ENCODE data around the gene EPHB1. TPM values are rescaled to one million over a fixed set of nuclear protein-coding genes. Genes with fewer than 3 reads are reported as not detected.

The EPHB1 gene
- total RNA-seq, 4 donors from 2014 or later, result 0.82 to 2.2 (median 1.2) TPM

GRCh38 chr3:134751831-134752230 lies 43.2 kb upstream of the EPHB1 start:
- WGBS, 2 donors (ENCODE audit: low coverage in 1 of 2), result 79 to 80% methylated on average over 1 to 2 of the region's 2 CpGs
- intact Hi-C loops (cut with DNase I; ENCODE audit: low total_unique reads), result loop anchor here (10.0 kb wide), 1 partner anchor 147 kb away; no protein-coding TSS in a partner anchor
- in situ Hi-C loops (cut with MboI; ENCODE audit: low pct_ligation_motif_present in 1 of 4, low pct_unique_long_range_greater_than_20kb in 1 of 4, low sequenced_read_pairs in 3 of 4), result no loop called here
- H3K36me3 ChIP-seq, result no peaks in the 10 kb centered on the region
- H3K27me3 ChIP-seq, result no peaks in the 10 kb centered on the region
- H3K4me1 ChIP-seq, result no peaks in the 10 kb centered on the region
- DNase-seq, result no peak
- H3K4me3 ChIP-seq, result no peak overlapping the region
- H3K27ac ChIP-seq, result no peak overlapping the region
- TF ChIP-seq, protein P1, sequence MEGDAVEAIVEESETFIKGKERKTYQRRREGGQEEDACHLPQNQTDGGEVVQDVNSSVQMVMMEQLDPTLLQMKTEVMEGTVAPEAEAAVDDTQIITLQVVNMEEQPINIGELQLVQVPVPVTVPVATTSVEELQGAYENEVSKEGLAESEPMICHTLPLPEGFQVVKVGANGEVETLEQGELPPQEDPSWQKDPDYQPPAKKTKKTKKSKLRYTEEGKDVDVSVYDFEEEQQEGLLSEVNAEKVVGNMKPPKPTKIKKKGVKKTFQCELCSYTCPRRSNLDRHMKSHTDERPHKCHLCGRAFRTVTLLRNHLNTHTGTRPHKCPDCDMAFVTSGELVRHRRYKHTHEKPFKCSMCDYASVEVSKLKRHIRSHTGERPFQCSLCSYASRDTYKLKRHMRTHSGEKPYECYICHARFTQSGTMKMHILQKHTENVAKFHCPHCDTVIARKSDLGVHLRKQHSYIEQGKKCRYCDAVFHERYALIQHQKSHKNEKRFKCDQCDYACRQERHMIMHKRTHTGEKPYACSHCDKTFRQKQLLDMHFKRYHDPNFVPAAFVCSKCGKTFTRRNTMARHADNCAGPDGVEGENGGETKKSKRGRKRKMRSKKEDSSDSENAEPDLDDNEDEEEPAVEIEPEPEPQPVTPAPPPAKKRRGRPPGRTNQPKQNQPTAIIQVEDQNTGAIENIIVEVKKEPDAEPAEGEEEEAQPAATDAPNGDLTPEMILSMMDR (IDR thresholded peaks at IDR 0.05), result no peak
- no peak for TF ChIP-seq EP300 (IDR thresholded peaks at IDR 0.05; ENCODE audit: low read depth)
- no peak for TF ChIP-seq POLR2AphosphoS5 (IDR thresholded peaks at IDR 0.05)
- TF ChIP-seq POLR2A (IDR thresholded peaks at IDR 0.05), result no peak
- no peaks in the 10 kb centered on the region for H3K9me3 ChIP-seq

DNA sequence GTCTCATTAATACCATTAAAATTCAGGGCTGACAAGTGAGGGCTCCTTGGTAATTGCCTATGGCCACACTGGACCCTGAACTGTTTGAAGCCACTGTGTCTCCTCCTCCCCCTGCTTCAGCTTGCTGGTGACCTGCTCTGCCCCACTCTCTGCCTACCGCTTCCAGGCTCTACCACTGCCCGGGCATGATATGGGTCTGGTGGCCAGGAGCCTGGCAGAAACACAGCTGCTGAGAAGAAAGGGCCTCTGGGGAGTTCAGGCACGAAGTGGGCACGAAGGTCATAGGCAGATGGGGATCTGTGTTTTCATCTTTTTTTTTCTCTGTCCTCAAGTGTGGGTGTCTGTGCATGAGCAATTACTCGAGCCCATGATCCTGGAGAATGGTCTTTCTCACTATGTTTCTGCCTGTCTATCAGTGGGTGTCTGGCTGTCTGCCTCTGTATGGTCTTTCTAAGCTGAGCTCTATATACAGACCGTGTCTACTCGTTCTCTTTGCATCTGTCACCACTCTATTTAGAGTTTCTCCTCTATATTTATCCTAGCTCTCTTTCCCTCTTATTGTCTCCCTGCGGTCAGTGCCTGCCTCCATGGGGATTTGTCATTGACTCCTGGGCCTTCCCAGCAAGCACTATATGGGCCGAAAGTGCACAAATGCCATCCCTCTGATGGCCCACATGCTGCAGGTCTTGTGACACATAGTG lies 42.1 kb upstream of the EPHB1 start:
- no peaks in the 10 kb centered on the region for H3K36me3 ChIP-seq
- DNase-seq, result no peak
- in situ Hi-C loops (cut with MboI; ENCODE audit: low pct_ligation_motif_present in 1 of 4, low pct_unique_long_range_greater_than_20kb in 1 of 4, low sequenced_read_pairs in 3 of 4), result no loop called here
- H3K4me1 ChIP-seq, result no peaks in the 10 kb centered on the region
- H3K9me3 ChIP-seq, result no peaks in the 10 kb centered on the region
- H3K4me3 ChIP-seq, result no peak overlapping the region
- WGBS, 2 donors (ENCODE audit: low coverage in 1 of 2), result 53 to 64% methylated on average over 8 to 9 of the region's 9 CpGs
- no peak for TF ChIP-seq POLR2AphosphoS5 (IDR thresholded peaks at IDR 0.05)
- H3K27me3 ChIP-seq, result no peaks in the 10 kb centered on the region
- H3K27ac ChIP-seq, result no peak overlapping the region
- intact Hi-C loops (cut with DNase I; ENCODE audit: low total_unique reads), result loop anchor here (10.0 kb wide), 1 partner anchor 148 kb away; no protein-coding TSS in a partner anchor

DNA sequence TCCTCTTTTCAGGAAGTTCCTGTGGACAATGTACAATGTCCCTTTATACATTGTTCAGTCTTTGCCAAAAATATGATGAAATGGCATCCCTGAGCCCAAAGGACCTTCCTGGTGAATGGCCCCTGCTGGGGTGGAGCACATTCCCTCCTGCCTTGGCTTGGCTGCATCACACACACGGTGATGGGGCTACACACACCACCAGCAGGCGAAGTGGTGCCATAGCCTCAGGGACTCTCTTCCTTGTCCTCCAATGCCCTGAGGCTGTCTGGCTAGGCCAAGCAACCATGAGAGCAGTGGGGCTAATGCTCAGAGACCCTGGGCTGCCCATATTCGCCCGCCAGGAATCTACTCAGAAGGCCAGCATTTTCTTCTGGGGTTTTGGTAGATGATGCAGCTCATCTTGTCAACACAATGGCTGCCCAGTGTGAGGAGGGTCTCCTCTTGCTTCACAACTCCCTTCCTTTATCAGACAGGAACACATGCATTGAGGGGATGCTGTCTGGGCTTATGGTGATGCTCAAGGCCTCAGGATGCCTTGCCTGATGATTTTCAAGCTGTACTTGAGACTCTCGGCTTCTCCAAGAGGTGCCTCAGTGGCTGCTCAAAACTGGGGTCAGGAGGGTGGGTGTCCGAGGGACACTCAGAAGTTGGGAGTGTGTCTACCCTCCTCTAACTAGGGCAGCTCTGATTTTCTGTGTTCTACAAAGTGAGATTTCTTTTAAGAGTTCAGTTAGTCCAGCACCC lies 40.9 kb upstream of the EPHB1 start:
- H3K36me3 ChIP-seq, result no peaks in the 10 kb centered on the region
- intact Hi-C loops (cut with DNase I; ENCODE audit: low total_unique reads), result loop anchor here (10.0 kb wide), 1 partner anchor 149 kb away; no protein-coding TSS in a partner anchor
- H3K9me3 ChIP-seq, result no peaks in the 10 kb centered on the region
- no peak overlapping the region for H3K27ac ChIP-seq
- no peak overlapping the region for H3K4me3 ChIP-seq
- no peaks in the 10 kb centered on the region for H3K4me1 ChIP-seq
- no peak for DNase-seq
- in situ Hi-C loops (cut with MboI; ENCODE audit: low pct_ligation_motif_present in 1 of 4, low pct_unique_long_range_greater_than_20kb in 1 of 4, low sequenced_read_pairs in 3 of 4), result no loop called here
- TF ChIP-seq, protein P1 (IDR thresholded peaks at IDR 0.05), result no peak
- TF ChIP-seq POLR2AphosphoS5 (IDR thresholded peaks at IDR 0.05) (no peak), POLR2A (IDR thresholded peaks at IDR 0.05) (no peak), EP300 (IDR thresholded peaks at IDR 0.05; ENCODE audit: low read depth) (no peak)
- 55% methylated on average over 6 of the region's 6 CpGs; no CpG with 5 or more reads in 1 of the 2 donors for WGBS, 2 donors (ENCODE audit: low coverage in 1 of 2)
- no peaks in the 10 kb centered on the region for H3K27me3 ChIP-seq

DNA sequence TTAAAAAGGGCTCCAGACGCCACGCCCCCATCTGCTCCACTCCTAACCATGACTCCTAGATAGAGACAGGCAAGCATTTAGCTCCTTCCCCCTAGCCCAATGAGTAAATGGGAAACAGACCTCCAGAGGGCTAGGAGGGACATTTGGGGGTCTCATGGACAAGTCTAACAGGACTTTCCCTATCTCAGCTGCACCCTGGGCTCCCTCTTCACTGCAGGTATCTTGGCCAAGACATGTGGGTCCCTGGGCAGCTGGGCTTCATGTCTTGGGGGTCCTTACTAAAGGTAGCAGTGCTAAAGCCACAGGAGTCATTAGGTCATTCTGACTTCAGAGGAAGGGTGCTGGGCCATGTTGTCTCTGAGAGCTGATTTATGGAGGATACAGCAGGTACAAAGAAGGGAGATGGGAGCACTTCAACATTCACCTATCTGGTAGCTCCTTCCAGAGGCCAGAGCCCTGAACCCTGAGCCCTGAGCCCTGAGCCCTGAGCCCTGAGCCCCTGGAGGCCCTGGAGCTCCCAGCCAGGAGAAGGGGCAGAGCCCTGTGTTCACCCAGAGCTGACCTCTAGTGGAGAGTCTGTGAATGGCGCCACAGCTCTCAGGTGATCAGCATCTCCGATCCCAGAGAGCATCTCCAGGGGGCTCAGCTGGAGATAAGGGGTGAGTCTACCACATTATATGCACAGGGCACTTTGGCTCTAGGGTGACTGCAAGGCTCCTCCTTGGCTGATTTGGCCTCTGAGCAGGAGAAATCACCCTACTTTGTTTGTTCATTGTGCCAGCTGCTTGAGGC lies 40.1 kb upstream of the EPHB1 start:
- DNase-seq, result peak; percentile 11
- Histone ChIP-seq H3K4me3 (no peak overlapping the region), H3K27me3 (no peaks in the 10 kb centered on the region), H3K9me3 (no peaks in the 10 kb centered on the region), H3K4me1 (no peaks in the 10 kb centered on the region), H3K27ac (no peak overlapping the region), H3K36me3 (no peaks in the 10 kb centered on the region)
- WGBS, 2 donors (ENCODE audit: low coverage in 1 of 2), result 46% methylated on average over 4 of the region's 4 CpGs; no CpG with 5 or more reads in 1 of the 2 donors
- in situ Hi-C loops (cut with MboI; ENCODE audit: low pct_ligation_motif_present in 1 of 4, low pct_unique_long_range_greater_than_20kb in 1 of 4, low sequenced_read_pairs in 3 of 4) (no loop called here), intact Hi-C loops (cut with DNase I; ENCODE audit: low total_unique reads) (loop anchor here (10.0 kb wide), 1 partner anchor 150 kb away; no protein-coding TSS in a partner anchor)
- TF ChIP-seq POLR2A (IDR thresholded peaks at IDR 0.05) (no peak), EP300 (IDR thresholded peaks at IDR 0.05; ENCODE audit: low read depth) (no peak), POLR2AphosphoS5 (IDR thresholded peaks at IDR 0.05) (no peak)
- TF ChIP-seq, protein P1 (IDR thresholded peaks at IDR 0.05), result peak; percentile 27 to 57 (median 47)

Measured in transverse colon (tissue), 4 donors.